GM21515 (cell line): Measurements from ENCODE around the gene OR13A1.
"Not testable (repeated sequence)": the region's sequence is repeated elsewhere in the genome, so short reads cannot be mapped to it uniquely, and the experiment has no call there.

Experiments
- ATAC-seq: cut with Tn5 transposase; IDR thresholded peaks from one replicate; pipeline ENCODE4 v1.9.1; 2021; ENCODE audit not compliant: unreplicated experiment

Gene OR13A1

DNA sequence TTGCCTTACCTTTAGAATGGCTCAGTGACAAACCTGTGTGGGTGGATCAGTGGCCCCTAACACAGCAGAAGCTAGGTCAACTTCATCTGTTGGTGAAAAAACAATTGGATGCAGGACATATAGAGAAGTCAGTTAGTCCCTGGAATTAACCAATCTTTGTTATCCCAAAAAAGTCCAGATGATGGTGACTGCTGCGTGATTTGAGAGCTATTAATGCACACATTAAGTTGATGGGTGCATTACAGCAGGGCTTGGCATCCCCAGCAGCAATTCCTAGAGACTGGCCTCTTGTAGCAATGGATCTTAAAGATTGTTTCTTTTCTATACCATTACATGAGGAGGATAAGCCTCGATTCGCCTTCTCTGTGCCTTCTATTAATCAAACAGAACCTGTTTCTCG, 33.3 kb downstream of the OR13A1 start:
- ATAC-seq = no peak

DNA sequence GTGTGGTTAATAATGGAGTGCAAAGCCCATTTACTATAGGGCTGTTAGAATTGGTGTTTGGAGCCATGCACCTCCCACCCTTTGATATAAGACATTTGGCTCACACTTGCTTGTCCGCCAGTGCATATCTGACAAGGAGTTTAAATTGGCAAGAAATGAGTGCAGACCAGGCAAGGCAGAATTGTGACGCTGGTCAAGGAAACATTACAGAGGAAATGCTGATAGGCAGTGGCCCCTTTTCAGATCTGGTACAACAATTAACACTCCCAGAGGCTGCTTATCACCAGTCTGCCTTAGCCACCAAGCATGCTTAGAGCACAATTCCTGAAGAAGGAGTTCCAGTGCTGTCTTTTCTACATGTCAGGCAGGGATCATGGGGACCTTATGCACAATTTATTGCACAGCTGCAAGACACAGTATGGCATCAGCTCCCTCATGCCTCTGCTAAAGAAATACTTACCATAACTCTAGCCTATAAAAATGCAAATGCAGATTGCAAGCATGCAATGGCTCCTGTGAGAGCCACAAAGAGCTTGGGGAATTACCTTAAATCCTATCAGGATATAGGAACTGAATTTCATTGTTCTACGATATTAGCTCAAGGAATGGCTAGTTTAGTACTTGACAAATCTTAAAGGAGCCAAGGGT, 35.2 kb downstream of the OR13A1 start:
- no peak for ATAC-seq

DNA sequence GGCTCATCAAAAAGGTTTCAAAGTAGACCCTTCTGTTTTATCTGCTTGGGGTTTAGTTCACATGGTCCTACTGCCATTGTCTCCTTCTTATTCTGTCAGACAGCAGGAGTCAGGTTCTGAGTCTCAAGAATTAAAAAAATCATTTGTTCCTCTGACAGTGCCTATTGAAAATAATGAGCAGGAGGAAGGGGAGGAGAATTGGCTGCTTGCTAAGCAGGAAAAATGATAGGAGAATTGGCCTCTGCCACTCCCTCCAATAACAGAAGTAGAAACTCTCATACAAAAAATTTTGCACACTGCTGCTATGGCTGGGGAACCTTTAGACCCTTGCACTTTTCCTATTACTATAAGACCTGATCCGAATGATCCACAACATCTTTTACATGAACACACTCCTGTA, 35.7 kb downstream of the OR13A1 start:
- no peak for ATAC-seq

DNA sequence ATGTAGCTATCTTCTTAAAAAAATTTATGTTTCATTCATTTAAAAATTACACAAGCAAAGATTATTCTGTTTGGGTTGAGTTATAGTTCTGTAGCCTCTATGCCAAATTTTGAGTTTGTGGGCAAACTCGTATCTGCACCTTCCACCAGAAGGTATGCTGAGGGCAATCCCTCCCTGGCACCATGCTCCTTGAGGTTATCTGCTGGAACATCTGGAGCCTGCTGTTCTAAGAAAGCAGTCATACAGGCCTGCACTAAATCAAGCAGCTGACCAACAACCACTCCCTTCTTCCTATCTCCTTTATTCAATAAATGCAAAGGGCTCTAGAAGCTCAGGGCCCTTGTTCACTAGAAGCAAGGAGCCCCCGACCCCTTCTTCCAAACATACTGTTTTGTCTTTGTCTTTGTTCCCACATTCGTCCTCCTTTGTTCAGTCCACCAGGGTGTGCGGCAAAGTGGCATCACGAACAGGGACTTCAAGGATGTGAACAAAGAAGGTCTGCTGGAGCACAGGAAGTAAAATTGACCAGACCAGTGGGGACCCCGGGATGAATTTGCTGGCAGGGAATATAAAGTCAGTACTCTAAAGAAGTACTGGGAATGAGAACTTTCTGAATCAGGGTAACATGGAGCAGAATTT, 36.4 kb downstream of the OR13A1 start:
- no peak for ATAC-seq

DNA sequence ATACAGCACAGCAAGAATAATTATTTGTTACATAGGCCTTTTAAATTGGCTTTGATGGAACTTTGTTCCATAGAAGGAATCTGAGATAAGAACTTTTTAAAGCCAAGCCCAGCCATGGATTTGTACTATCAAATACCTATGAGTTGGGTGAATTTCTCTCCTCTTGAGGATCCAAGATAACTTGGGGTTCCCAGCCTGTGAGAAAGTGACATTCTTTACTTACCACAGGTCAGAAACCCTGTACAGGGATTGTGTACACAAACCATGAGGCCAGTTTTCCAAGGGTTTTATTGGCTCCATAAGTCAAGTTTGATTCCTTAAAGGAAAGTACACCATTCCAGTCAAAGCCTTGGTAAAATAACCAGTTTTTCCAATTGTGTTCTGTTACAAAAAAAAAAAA, 39.3 kb downstream of the OR13A1 start:
- ATAC-seq = not testable (repeated sequence)

DNA sequence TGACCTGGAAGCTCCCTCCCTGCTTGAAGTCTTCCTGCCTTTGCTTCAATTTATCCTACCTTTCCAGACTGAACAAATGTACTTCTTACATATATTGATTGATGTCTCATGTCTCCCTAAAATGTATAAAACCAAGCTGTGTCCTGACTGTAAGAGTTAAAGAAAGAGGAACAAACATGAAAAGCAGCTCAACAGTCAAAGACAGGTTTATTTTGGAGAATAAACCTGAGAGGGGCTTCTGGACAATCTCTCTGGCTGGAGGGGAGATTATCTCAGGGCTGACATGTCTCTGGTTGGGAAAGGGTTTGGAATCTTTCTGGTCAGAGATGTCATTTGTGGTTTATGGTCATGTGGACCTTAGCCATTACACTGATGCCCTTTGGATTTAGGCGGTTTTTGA, 41.0 kb downstream of the OR13A1 start:
- ATAC-seq = no peak

DNA sequence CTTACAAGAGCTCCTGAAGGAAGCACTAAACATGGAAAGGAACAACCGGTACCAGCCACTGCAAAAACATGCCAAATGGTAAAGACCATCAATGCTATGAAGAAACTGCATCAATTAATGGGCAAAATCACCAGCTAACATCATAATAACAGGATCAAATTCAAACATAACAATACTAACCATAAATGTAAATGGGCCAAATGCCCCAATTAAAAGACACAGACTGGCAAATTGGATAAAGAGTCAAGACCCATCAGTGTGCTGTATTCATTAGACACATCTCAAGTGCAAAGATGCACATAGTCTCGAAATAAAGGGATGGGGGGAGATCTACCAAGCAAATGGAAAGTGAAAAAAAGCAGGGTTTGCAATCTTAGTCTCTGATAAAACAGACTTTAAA, 47.6 kb downstream of the OR13A1 start:
- ATAC-seq = not testable (repeated sequence)

DNA sequence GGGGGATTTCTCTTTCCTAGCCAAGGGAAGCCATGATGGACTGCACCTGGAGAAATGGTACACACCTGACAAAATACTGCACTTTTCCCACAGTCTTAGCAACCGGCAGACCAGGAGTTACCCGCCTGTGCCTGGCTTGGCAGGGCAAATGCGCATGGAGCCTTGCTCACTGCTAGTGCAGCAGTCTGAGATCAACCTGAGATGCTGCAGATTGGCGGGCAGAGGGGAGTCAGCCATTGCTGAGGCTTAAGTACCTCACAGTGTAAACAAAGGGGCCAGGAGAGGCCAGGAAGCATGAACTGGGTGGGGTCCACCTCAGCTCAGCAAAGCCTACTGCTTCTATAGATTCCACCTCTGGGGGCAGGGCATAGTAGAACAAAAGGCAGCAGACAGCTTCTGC, 49.4 kb downstream of the OR13A1 start:
- no peak for ATAC-seq

DNA sequence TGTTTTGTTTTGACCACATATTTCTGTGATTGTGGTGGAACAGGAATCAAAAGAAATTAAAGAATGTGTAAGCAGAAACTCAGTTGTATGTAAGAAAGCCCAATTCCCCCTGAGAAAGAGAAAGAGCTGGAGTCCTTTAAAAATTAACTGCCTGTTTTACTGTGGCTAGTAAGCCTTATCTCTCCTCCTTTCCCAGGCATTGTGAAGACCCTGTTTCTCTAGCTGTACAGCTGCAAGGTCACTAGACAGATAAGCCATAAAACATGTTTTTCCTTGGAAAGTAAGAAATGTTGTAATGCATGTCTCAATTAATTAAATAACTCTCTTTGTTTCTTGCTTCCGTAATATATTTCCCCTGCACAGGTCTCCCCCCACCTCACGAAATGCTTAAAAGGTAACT, 53.5 kb downstream of the OR13A1 start:
- ATAC-seq = no peak

DNA sequence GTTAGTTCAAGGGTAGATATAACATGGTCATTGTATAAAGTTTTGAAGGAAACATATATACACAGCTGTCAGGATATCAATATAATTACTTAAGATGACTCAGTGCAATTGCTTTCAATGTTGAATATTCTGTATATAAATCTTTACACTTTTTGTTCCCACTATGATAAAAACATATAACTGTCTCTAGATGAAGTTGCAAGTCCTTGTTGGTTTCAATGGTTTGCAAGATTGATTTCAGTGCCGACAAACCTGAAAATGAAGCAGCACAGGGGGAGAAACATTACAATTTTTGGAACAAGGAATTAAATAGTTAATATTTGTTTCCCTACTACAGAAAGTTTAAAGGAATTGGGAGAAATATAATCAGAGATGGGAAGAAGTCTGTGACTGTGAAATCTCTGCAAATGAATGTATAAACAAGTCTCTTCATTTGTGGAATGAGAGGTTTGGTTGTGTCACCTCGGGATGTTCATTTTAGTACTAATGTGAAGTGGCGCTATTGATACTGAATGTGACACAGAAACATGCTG, 54.1 kb downstream of the OR13A1 start:
- no peak for ATAC-seq

DNA sequence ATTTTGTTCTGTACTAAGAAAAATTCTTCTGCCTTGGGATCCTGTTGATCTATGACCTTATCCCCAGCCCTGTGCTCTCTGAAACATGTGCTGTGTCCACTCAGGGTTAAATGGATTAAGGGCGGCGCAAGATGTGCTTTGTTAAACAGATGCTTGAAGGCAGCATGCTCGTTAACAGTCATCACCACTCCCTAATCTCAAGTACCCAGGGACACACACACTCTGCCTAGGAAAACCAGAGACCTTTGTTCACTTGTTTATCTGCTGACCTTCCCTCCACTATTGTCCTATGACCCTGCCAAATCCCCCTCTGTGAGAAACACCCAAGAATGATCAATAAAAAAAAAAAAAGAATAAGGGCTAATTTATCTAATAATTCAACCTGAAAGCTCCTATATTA, 54.8 kb downstream of the OR13A1 start:
- not testable (repeated sequence) for ATAC-seq

DNA sequence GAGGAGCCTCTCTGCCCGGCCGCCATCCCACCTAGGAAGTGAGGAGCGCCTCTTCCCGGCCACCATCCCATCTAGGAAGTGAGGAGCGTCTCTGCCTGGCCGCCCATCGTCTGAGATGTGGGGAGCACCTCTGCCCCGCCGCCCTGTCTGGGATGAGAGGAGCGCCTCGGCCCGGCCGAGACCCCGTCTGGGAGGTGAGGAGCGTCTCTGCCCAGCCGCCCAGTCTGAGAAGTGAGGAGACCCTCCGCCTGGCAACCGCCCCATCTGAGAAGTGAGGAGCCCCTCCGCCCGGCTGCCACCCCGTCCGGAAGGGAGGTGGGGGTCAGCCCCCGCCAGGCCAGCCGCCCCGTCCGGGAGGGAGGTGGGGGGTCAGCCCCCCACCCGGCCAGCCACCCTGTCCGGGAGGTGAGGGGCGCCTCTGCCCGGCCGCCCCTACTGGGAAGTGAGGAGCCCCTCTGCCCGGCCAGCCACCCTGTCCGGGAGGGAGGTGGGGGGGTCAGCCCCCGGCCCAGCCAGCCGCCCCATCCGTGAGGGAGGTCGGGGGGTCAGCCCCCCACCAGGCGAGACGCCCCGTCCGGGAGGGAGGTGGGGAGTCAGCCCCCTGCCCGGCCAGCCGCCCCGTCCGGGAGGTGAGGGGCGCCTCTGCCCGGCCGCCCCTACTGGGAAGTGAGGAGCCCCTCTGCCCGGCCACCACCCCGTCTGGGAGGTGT, 55.5 kb downstream of the OR13A1 start:
- ATAC-seq = not testable (repeated sequence)

DNA sequence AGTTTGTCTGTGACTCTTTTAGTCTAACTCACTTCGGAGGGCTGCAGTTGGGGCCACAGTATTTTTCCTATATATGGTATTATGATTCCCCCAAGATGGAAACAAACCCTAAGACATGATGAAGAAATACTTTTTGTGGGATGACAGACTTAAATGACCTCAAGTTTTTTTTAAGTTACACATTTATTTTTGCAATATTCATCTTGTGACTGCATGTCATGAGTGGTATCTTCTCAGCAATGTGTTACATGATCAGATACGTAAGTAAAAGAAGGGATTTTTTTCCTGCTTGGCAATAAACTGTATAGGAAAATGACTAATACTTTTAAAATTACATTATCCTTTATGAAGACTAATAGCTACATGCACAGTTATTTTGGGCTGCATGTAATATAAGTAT, 57.8 kb downstream of the OR13A1 start:
- no peak for ATAC-seq

DNA sequence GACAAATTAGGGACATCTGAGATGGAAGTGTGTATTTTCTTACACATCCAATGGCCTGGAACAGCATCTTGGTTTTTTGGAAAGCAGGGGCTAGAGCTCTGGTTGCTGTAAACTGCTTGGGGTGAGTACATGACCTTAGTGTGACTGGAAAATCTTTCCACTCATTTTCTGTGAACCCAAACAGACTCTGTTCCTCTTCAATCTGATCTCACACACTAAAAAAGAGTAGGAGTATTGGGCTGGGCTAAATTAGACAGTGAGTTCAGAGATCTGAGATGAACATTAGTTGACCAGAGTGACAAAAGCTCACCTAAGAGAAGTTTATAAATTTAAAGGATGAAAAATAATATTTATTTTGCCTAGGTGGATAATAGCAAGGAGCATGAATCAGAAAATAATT, 59.2 kb downstream of the OR13A1 start:
- ATAC-seq = no peak

DNA sequence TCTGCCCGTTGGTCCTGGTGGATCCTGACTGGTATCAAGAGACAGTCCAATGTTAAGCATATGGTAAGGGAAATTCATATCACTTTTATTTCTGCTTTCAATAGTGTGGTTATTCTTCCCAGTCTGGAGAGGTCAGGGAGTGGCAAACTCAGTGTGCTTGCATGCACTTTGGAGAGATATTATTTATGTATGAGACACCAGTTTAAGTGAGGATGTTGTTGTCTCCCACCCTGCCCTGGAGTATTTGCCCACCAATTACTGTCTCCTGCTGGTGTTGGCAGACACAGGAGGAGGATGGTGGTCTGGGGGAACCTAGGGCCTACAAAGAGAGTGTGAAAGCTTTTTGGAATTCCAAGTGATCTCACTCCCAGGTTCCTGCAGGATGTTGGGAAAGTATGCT, 59.7 kb downstream of the OR13A1 start:
- ATAC-seq = no peak

DNA sequence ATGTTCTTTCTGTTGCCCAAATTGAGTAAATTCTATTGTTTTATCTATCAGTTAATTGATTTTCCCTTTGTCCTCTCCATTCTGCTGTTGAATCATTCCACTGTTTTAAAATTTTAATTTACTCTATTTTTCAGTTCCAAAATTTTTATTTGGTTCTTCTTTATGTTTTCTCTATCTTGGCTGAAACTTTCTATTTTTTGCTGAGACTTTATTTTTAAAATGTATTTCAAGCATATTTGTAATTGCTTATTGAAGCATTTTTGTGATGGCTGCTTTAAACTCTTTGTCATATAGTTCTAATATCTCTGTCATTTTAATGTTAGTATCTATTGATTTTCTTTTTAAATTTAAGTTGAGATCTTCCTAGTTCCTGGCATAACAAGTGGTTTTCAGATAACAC, 60.5 kb downstream of the OR13A1 start:
- no peak for ATAC-seq

DNA sequence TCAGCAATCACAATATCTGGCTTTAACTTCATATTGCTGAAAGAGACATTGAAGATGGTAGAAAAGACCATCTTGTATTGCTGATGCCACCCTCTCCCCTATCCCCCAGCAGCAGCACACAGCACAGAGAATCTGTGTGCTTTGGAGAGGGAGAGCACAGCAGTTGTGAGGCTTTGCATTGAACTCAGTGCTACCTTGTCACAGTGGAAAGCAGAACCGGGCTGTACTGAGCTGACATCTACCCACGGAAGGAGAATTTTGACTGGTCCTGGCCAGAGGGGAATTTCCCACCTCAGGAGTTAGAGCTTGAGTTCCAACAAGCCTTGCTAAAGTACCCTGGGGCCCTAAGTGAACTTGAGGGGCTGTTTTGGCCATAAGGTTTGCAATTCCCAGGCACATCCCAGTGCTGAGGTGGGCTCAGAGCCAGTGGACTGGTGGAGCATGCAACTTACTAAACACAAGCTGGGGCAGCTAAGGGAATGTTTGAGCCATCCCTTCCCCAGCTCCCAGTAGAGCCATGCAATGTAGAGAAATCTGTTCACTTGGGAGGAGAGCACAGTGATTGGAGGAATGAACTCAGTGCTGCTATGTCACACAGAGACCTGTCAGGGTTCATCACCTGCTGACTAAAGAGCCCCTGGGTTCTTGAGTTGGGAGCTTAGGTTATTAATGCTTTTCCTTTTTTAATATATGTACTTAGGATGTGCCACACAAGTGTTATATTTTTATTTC, 62.1 kb downstream of the OR13A1 start:
- ATAC-seq = peak; percentile 68
